Stimulated activated CD8-positive, alpha-beta memory T cell treated with anti-CD3 and anti-CD28 coated beads, Interleukin-15, amount 100 ng/mL, for 24 hours (primary cell): Measurements from ENCODE around the gene CCL4.

Experiments
- DNase-seq: peaks from one replicate; pipeline ENCODE4 v3.0.0-alpha.2; 2020; ENCODE audit warnings: low read depth

CCL4 gene

GRCh38 chr17:36144981-36145729, 41.5 kb downstream of the CCL4 start:
- no peak for DNase-seq

- DNase-seq = no peak
Observed at GRCh38 chr17:36147601-36148000, 44.0 kb downstream of the CCL4 start.

DNA sequence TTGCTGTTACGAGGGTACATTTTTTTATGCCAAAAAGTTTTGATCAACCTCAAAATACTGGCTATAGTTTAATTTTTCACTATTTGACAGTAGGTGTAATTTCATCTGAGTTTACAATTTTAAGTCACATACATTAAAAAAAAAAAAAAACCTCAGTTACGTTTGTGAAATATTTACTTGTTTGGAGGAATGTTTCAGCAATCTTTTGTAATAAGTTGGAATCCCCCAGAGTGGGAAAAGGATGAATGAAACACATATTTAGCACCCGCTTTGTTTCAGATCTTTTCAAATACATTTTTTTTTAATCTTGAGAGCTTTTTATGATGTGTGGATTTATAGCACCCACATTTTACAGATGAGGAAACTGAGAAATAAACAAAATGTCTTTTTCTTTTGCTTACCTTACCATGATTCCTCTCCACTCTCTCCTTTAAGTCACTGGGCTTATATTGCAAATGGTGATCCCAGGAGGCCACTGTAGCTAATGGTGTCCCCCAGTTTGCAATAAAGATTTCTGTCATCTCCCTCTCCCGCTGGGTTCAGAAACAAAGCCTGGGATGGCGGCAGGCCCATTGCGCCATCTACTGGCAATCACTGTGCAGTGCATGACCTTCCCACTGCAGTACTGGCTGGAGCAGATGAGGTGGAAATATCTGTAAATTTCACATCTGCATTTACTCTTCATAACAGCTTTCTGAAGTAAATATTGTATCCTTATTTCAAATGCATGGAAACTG, 45.1 kb downstream of the CCL4 start:
- peak; percentile 27 for DNase-seq

DNA sequence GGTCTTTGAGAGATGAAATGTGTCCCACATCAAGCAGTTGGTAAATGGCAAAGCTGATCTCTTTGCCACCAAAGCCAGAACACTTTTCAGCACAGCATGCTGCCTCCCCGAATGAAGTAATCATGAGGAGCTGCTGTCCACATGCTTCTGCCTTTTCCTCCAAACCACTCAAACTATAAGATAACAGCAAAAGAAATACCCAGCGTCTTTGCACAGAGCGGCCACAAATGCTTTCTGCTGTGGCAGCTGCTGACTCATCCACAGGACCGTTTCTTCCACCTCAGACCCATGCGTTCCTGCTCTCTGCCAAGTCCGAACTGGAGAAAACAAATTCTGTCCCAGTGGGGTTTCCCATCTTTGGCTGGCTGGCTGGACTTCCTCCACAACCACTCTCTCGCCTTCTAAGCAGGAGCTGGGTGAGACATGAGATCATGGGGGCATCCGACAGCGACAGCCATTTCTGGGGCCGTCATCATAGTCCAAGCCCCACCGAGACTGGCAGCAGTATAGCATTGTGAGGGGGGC, 45.7 kb downstream of the CCL4 start:
- no peak for DNase-seq

DNA sequence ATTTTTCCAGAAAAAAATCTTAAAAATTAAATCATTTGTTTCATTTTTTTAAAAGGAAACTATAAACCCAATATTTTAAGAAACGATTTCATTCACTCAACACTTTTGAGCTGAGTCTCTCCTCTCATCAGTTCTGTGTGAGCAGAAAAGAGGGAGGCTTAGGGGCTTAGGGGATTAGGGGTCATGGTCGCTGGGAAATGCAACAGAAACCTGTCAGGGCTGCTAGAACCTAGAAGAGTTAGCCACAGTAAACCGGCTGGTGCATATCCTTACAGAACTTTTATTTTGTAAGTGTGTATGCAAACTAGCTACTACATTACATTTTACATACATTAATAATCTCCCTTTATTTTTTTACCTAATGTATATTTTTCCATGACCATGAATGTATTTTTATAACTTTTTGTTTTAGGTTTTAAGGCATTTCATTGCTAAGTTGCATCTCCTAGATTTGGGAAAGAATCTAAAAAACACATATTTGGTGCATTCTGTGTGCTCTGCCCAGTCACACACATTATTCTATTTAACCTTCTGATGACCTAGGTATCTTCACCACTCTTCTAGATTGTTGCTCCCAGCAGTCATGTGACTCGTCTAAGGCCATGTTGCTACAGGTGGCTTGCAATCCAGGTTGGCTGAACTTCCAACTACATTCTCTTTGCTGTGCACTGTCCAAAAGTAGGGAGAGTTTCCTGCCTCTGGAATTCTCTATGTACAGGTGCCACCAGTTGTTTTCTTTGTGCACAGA, 48.4 kb downstream of the CCL4 start:
- no peak for DNase-seq

DNA sequence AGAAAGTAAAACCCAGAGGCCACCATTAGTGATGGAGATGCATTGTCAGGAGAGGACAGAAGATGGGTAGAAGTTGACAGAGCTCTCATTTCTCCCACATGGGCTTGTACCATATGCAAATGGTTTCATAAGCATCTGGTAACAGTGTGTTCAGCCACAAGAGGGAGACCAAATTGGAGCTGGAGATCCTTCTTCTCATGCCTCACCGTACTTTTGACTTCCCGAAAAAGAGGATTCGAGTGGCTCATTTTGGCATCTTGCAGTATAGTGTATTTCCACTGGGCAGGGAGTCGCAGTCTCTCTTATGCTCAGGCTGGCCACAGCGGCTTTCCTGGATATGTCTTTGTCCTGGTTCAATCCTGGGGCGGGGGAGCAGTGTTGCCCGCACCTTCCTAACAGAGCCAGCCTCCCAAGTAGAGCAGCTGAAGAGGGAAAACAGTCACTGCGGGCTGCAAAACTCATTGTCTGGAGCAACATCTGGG, 49.1 kb downstream of the CCL4 start:
- DNase-seq = no peak

DNA sequence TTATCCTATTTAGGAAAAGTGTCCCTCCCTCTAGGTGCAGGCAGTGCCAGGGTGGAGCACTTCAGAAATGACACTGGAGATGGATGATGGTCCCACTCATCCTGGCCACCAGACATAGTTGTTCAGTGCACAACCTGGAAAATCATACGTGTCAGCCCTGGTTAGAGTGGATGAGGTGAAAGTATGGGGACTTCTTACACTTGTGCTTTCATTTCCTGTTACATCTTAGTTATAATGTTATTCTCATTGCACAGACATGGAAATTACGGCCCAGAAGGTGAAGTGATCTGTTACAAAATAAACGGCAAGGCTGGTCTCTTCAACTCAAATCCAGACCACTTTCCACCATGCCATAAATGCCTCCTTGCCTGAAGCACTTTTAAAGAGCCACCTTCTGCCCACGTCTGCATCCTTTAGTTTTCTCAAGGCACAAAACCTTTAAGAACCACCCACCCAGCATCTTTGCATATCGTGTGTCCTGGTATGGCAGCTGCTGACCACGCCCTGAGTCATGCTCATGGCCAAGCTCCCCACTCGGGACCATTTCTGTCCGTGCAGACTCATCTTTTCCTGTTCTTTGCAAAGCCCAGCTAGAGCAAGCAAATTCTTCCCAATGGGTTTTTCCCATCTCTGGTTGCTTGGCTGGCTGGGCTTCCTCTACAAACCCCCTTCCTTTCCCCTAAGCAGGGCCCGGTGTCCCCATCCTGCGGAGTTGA, 50.4 kb downstream of the CCL4 start:
- no peak for DNase-seq
